ENCODE data around the gene RXRA. TPM values are rescaled to one million over a fixed set of nuclear protein-coding genes. Genes with fewer than 3 reads are reported as not detected.

The RXRA gene
- total RNA-seq, 1 donor from 2014 or later = 33.4 TPM

DNA sequence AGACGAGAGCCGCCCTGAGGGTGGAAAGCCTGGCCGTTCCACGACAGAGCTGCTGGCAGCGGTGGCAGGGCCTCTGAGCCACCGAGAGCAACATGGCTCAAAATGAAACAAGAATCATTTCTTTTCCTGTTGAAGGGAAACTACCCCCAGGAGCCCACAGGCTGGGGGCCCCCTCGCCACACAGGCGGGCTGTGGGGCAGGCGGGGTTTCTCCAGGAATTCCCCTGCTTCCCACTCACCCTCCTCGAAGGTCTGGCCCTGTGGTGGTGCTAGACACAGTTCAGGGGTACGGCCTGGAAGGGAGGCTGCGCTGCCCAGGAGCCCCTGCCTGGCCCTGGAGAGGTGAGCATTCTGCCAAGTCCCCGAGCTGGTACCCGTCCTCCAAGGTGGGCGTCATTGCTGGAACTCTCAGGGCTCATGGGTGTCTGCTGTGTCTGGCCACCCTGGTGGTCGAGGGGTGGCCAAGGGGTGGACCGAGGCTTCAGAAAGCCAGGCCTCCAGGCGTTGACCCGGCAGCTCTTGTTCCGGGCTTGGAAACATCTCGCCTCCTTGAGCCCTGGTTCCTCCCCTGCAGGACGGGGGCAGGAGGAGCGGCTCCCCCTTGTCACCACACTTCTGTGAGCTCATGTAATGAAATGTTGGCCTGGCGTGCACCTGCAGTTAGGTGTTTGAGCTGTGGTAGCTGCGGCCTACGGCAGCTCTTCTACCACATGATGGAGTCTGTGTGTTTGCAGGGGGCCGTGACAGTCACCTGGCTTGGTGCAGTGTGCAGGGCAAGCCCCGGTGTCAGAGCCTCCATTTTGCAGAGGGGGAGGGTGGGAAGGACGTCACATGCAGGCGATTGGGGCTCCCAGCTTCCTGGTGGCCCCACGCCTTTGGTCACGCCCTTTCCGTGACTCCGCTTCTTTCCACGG, 65.3 kb downstream of the RXRA start:
- Histone ChIP-seq H3K27me3 (ENCODE audit: insufficient read depth, low read length) (no peaks in the 10 kb centered on the region), H2AFZ (ENCODE audit: low read depth, low read length) (no peak overlapping the region), H3K4me1 (ENCODE audit: insufficient read depth, low read length) (peaks cover 8% of the 10 kb centered on the region), H3K4me2 (ENCODE audit: low read length) (no peak overlapping the region), H3K36me3 (ENCODE audit: insufficient read depth, low read length) (no peaks in the 10 kb centered on the region), H3K27ac (ENCODE audit: low read depth, low read length) (no peak overlapping the region), H3K4me3 (ENCODE audit: insufficient read depth, low read depth, low read length) (no peak overlapping the region), H4K20me1 (ENCODE audit: insufficient read depth, low read length) (peaks cover 97% of the 10 kb centered on the region), H3K9me3 (ENCODE audit: insufficient read depth, low read depth, low read length) (no peaks in the 10 kb centered on the region), H3K79me2 (ENCODE audit: insufficient read depth, low read length) (peaks cover 93% of the 10 kb centered on the region), H3K9ac (ENCODE audit: low read length) (no peak overlapping the region)
- Mint-ChIP-seq H3K27me3 (ENCODE audit: low read depth, unreplicated experiment) (no peaks in the 10 kb centered on the region), H3K4me3 (ENCODE audit: unreplicated experiment) (no peak overlapping the region), H3K4me1 (ENCODE audit: low read depth, unreplicated experiment) (peaks cover 3% of the 10 kb centered on the region), H3K9me3 (ENCODE audit: unreplicated experiment) (no peaks in the 10 kb centered on the region), H3K36me3 (ENCODE audit: low read depth, unreplicated experiment) (peaks cover 1% of the 10 kb centered on the region), H3K27ac (ENCODE audit: unreplicated experiment) (no peak overlapping the region)
- FAIRE-seq (no peak), DNase-seq (ENCODE audit: low read depth) (no peak)
- TF ChIP-seq, protein P1, sequence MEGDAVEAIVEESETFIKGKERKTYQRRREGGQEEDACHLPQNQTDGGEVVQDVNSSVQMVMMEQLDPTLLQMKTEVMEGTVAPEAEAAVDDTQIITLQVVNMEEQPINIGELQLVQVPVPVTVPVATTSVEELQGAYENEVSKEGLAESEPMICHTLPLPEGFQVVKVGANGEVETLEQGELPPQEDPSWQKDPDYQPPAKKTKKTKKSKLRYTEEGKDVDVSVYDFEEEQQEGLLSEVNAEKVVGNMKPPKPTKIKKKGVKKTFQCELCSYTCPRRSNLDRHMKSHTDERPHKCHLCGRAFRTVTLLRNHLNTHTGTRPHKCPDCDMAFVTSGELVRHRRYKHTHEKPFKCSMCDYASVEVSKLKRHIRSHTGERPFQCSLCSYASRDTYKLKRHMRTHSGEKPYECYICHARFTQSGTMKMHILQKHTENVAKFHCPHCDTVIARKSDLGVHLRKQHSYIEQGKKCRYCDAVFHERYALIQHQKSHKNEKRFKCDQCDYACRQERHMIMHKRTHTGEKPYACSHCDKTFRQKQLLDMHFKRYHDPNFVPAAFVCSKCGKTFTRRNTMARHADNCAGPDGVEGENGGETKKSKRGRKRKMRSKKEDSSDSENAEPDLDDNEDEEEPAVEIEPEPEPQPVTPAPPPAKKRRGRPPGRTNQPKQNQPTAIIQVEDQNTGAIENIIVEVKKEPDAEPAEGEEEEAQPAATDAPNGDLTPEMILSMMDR (IDR thresholded peaks at IDR 0.05; ENCODE audit: insufficient read depth, low read depth, low read length) = no peak
- TF ChIP-seq EZH2 (IDR thresholded peaks at IDR 0.05; ENCODE audit: insufficient read depth, low read length) = no peak

DNA sequence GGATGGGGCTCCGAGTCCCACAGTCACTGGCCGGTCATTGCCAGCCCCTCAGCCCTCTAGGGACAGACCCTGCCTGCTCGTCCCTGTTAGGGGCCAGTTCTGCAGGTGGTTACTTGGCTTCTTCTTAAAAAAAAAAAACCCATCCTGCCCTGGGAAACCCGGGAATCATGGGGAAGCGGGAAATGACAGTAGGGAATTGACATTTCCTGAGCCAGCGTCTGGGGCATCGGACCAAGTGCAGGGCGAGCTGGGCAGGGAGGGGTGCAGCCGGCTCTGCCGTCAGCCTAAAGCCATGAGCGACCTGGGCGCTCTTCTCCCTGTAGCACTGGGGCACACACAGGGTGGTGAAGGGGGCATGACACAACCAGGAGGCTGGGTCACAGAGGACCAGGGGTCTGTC, 66.6 kb downstream of the RXRA start:
- Mint-ChIP-seq H3K27me3 (ENCODE audit: low read depth, unreplicated experiment) (no peaks in the 10 kb centered on the region), H3K36me3 (ENCODE audit: low read depth, unreplicated experiment) (peaks cover 1% of the 10 kb centered on the region), H3K4me3 (ENCODE audit: unreplicated experiment) (no peak overlapping the region), H3K9me3 (ENCODE audit: unreplicated experiment) (no peaks in the 10 kb centered on the region), H3K4me1 (ENCODE audit: low read depth, unreplicated experiment) (peaks cover 6% of the 10 kb centered on the region), H3K27ac (ENCODE audit: unreplicated experiment) (no peak overlapping the region)
- Histone ChIP-seq H4K20me1 (ENCODE audit: insufficient read depth, low read length) (peaks cover 96% of the 10 kb centered on the region), H3K36me3 (ENCODE audit: insufficient read depth, low read length) (no peaks in the 10 kb centered on the region), H2AFZ (ENCODE audit: low read depth, low read length) (no peak overlapping the region), H3K4me1 (ENCODE audit: insufficient read depth, low read length) (peaks cover 16% of the 10 kb centered on the region), H3K4me3 (ENCODE audit: insufficient read depth, low read depth, low read length) (no peak overlapping the region), H3K9ac (ENCODE audit: low read length) (no peak overlapping the region), H3K79me2 (ENCODE audit: insufficient read depth, low read length) (peaks cover 94% of the 10 kb centered on the region), H3K9me3 (ENCODE audit: insufficient read depth, low read depth, low read length) (no peaks in the 10 kb centered on the region), H3K4me2 (ENCODE audit: low read length) (no peak overlapping the region), H3K27ac (ENCODE audit: low read depth, low read length) (no peak overlapping the region), H3K27me3 (ENCODE audit: insufficient read depth, low read length) (no peaks in the 10 kb centered on the region)
- FAIRE-seq (no peak), DNase-seq (ENCODE audit: low read depth) (no peak)
- TF ChIP-seq EZH2 (IDR thresholded peaks at IDR 0.05; ENCODE audit: insufficient read depth, low read length) = no peak
- TF ChIP-seq, protein P1 (IDR thresholded peaks at IDR 0.05; ENCODE audit: insufficient read depth, low read depth, low read length) = no peak

All from astrocyte (in vitro differentiated cells and primary cell).